ENCODE measurements around the gene SEZ6L2.

SEZ6L2 gene

GRCh38 chr16:29831490-29831889 is 67.9 kb downstream of the SEZ6L2 start:
- TF ChIP-seq CTCF (IDR thresholded peaks at IDR 0.05; ENCODE audit: insufficient read depth, low read length, poor library complexity, severe bottlenecking): no peak
- no peak for DNase-seq (ENCODE audit: extremely low read depth, insufficient read length)
- no peaks in the 10 kb centered on the region for H3K27me3 ChIP-seq (replicated peaks; ENCODE audit: control insufficient read depth, insufficient read depth, low read length)
- peaks cover 24% of the 10 kb centered on the region for H3K36me3 ChIP-seq (ENCODE audit: control insufficient read depth, insufficient read depth, low read length)
- no peak overlapping the region for H3K4me3 ChIP-seq (replicated peaks; ENCODE audit: low read depth, low read length)

GRCh38 chr16:29830774-29831173 is 68.6 kb downstream of the SEZ6L2 start:
- no peak for DNase-seq (ENCODE audit: extremely low read depth, insufficient read length)
- Histone ChIP-seq H3K27me3 (replicated peaks; ENCODE audit: control insufficient read depth, insufficient read depth, low read length) (no peaks in the 10 kb centered on the region), H3K36me3 (ENCODE audit: control insufficient read depth, insufficient read depth, low read length) (peaks cover 24% of the 10 kb centered on the region), H3K4me3 (replicated peaks; ENCODE audit: low read depth, low read length) (no peak overlapping the region)
- no peak for TF ChIP-seq CTCF (IDR thresholded peaks at IDR 0.05; ENCODE audit: insufficient read depth, low read length, poor library complexity, severe bottlenecking)

- TF ChIP-seq CTCF (IDR thresholded peaks at IDR 0.05; ENCODE audit: insufficient read depth, low read length, poor library complexity, severe bottlenecking): no peak
- Histone ChIP-seq H3K27me3 (replicated peaks; ENCODE audit: control insufficient read depth, insufficient read depth, low read length) (no peaks in the 10 kb centered on the region), H3K4me3 (replicated peaks; ENCODE audit: low read depth, low read length) (no peak overlapping the region), H3K36me3 (ENCODE audit: control insufficient read depth, insufficient read depth, low read length) (peaks cover 8% of the 10 kb centered on the region)
- DNase-seq (ENCODE audit: extremely low read depth, insufficient read length): no peak
Measured at GRCh38 chr16:29826342-29826695, 73.0 kb downstream of the SEZ6L2 start.

GRCh38 chr16:29825145-29826044 is 74.0 kb downstream of the SEZ6L2 start:
- peaks cover 4% of the 10 kb centered on the region for H3K36me3 ChIP-seq (ENCODE audit: control insufficient read depth, insufficient read depth, low read length)
- H3K4me3 ChIP-seq (replicated peaks; ENCODE audit: low read depth, low read length): no peak overlapping the region
- peak; percentile 54 for DNase-seq (ENCODE audit: extremely low read depth, insufficient read length)
- H3K27me3 ChIP-seq (replicated peaks; ENCODE audit: control insufficient read depth, insufficient read depth, low read length): no peaks in the 10 kb centered on the region
- TF ChIP-seq CTCF (IDR thresholded peaks at IDR 0.05; ENCODE audit: insufficient read depth, low read length, poor library complexity, severe bottlenecking): no peak

GRCh38 chr16:29824589-29825144 is 74.7 kb downstream of the SEZ6L2 start:
- no peak for TF ChIP-seq CTCF (IDR thresholded peaks at IDR 0.05; ENCODE audit: insufficient read depth, low read length, poor library complexity, severe bottlenecking)
- DNase-seq (ENCODE audit: extremely low read depth, insufficient read length): no peak
- no peaks in the 10 kb centered on the region for H3K27me3 ChIP-seq (replicated peaks; ENCODE audit: control insufficient read depth, insufficient read depth, low read length)
- H3K36me3 ChIP-seq (ENCODE audit: control insufficient read depth, insufficient read depth, low read length): peaks cover 2% of the 10 kb centered on the region
- no peak overlapping the region for H3K4me3 ChIP-seq (replicated peaks; ENCODE audit: low read depth, low read length)

Measured in GM06990 (cell line).